Measurements from ENCODE around the gene TIAM1.

DNA sequence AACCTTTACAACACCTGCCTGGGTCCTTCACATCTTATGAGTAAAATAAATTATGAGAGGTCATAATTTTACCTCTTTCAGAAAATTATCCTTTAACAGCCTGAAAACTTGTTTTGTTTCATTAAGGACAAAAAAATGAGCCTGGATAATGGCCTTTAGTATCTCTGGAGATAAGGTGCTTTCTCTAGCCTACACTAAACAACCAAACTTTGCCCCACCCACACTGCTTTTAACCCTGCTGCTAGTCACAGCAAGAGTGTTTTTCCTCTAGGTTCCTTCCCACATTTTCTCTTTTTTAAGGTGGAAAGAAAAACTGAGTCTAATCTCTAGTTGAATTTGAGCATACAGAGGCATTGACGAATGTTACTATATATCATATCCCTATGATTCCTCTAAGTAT, 204.0 kb downstream of the TIAM1 start:
- TF ChIP-seq CTCF (IDR thresholded peaks at IDR 0.05) (no peak), POLR2A (IDR thresholded peaks at IDR 0.05) (no peak)

Measured in heart left ventricle (tissue), 13 donors.